Activated B cell treated with CpG ODN at 0.5 μM for 24 hours (primary cell): Measurements from ENCODE around the gene TUT1. TPM values are rescaled to one million over a fixed set of nuclear protein-coding genes. Genes with fewer than 3 reads are reported as not detected.

Source experiments
- ATAC-seq: fragments of 200-7000 bp; cut with Tn5 transposase; one replicate; pipeline ENCODE4 v1.10.0; 2021; ENCODE audit warnings: low read depth, mild to moderate bottlenecking, moderate library complexity
- CTCF ChIA-PET: fragments of 350-600 bp; sonication (Branson Sonifier 250); formaldehyde crosslinking; loops from one replicate; lab custom pipeline; 2021; ENCODE audit warnings: antibody characterized with exemption; lab: Charles Lee
- POLR2A ChIA-PET: fragments of 350-600 bp; sonication (Branson Sonifier 250); formaldehyde crosslinking; loops from one replicate; lab custom pipeline; 2021; ENCODE audit warnings: antibody characterized with exemption; lab: Charles Lee
- DNase-seq: peaks from one replicate; pipeline ENCODE4 v3.0.0; 2022
- H3K27ac Mint-ChIP-seq: one replicate; pipeline ENCODE4 v1.8.0; 2020; ENCODE audit warnings: mixed read lengths
- H3K27me3 Mint-ChIP-seq: one replicate; pipeline ENCODE4 v1.8.0; 2021; ENCODE audit warnings: mixed read lengths
- H3K36me3 Mint-ChIP-seq: one replicate; pipeline ENCODE4 v1.8.0; 2021; ENCODE audit warnings: low read depth, mixed read lengths
- H3K4me1 Mint-ChIP-seq: one replicate; pipeline ENCODE4 v1.8.0; 2021; ENCODE audit warnings: mixed read lengths
- H3K4me3 Mint-ChIP-seq: one replicate; pipeline ENCODE4 v1.8.0; 2020; ENCODE audit warnings: mild to moderate bottlenecking, mixed read lengths
- H3K9me3 Mint-ChIP-seq: one replicate; pipeline ENCODE4 v1.8.0; 2020; ENCODE audit warnings: mixed read lengths
- CTCF ChIP-seq: fragments of 200-600 bp; IDR thresholded peaks from one replicate; pipeline ENCODE4 v1.8.0; 2022; ENCODE audit warnings: antibody characterized with exemption, mild to moderate bottlenecking
- intact Hi-C: fragments of 100-400 bp; cut with micrococcal nuclease; formaldehyde crosslinking; loops from one replicate; pipeline ENCODE4 v1.15.1; 2024
- total RNA-seq: library from RNA; stranded (reverse); gene quantifications from 2 replicates; pipeline ENCODE4 v1.2.3, GENCODE V29; 2022

The TUT1 gene
- 27.8 and 30.9 TPM in 2 replicates for total RNA-seq

- H3K36me3 Mint-ChIP-seq = peaks cover 65% of the 10 kb centered on the region
- TF ChIP-seq CTCF = no peak
- peak within 1 kb of the TSS; percentile 98 for H3K27ac Mint-ChIP-seq
- DNase-seq (peak; percentile 83), ATAC-seq (peak; percentile 85)
- no peaks in the 10 kb centered on the region for H3K9me3 Mint-ChIP-seq
- H3K27me3 Mint-ChIP-seq = no peaks in the 10 kb centered on the region
- POLR2A ChIA-PET = interaction anchor here (0.5 to 4.5 kb wide), 67 partner anchors 11 to 1650 kb away, joined by 3 to 246 read pairs (median 8); partner anchors contain the start of genes AHNAK, B3GAT3, BSCL2 and C11orf98
- intact Hi-C loops = loop anchor here (1.0 to 5.0 kb wide), 15 partner anchors 8 to 290 kb away; partner anchors contain the start of genes C11orf98, CSKMT, EML3 and GANAB
- H3K4me3 Mint-ChIP-seq = peak within 1 kb of the TSS; percentile 97
- peaks cover 52% of the 10 kb centered on the region for H3K4me1 Mint-ChIP-seq
- CTCF ChIA-PET = interaction anchor here (0.6 to 3.7 kb wide), 30 partner anchors 10 to 289 kb away, joined by 3 to 23 read pairs (median 4); partner anchors contain the start of genes B3GAT3, C11orf98, CSKMT and EEF1G
Measured at GRCh38 chr11:62591448-62592145, at the start of gene TUT1. TUT1 (minus strand) TSS chr11:62591523; CDS start chr11:62591485, 38 bp downstream.

- Mint-ChIP-seq H3K4me3 (no peak overlapping the region), H3K27me3 (no peaks in the 10 kb centered on the region), H3K4me1 (peaks cover 5% of the 10 kb centered on the region), H3K27ac (no peak overlapping the region), H3K9me3 (no peaks in the 10 kb centered on the region), H3K36me3 (peaks cover 88% of the 10 kb centered on the region)
- POLR2A ChIA-PET = no interaction called here
- DNase-seq = no peak
- TF ChIP-seq CTCF = no peak
- ATAC-seq = no peak
- intact Hi-C loops = no loop called here
- CTCF ChIA-PET = no interaction called here
Measured at GRCh38 chr11:62632492-62632891, 41.2 kb upstream of the TUT1 start.

GRCh38 chr11:62627713-62628112, 36.4 kb upstream of the TUT1 start:
- TF ChIP-seq CTCF = no peak
- POLR2A ChIA-PET = interaction anchor here (1.1 kb wide), 1 partner anchor 19 kb away, joined by 3 read pairs; the partner anchor contains the start of gene GANAB
- CTCF ChIA-PET = no interaction called here
- intact Hi-C loops = loop anchor here (2.0 kb wide), 1 partner anchor 13 kb away; no protein-coding TSS in a partner anchor
- Mint-ChIP-seq H3K9me3 (no peaks in the 10 kb centered on the region), H3K4me3 (no peak overlapping the region), H3K27ac (no peak overlapping the region), H3K27me3 (no peaks in the 10 kb centered on the region), H3K36me3 (peaks cover 74% of the 10 kb centered on the region), H3K4me1 (no peaks in the 10 kb centered on the region)
- ATAC-seq (peak; percentile 42), DNase-seq (no peak)

- no peak for ATAC-seq
- Mint-ChIP-seq H3K36me3 (peaks cover 45% of the 10 kb centered on the region), H3K9me3 (no peaks in the 10 kb centered on the region), H3K27me3 (no peaks in the 10 kb centered on the region), H3K4me1 (peaks cover 19% of the 10 kb centered on the region), H3K4me3 (peak overlapping the region; percentile 90), H3K27ac (peak overlapping the region; percentile 93)
- intact Hi-C loops = loop anchor here (1.0 kb wide), 7 partner anchors 10 to 106 kb away; partner anchors contain the start of genes C11orf98, CSKMT, EML3 and GANAB
- DNase-seq = no peak
- CTCF ChIA-PET = interaction anchor here (0.6 to 2.7 kb wide), 4 partner anchors 11 to 53 kb away, joined by 3 to 16 read pairs (median 5); partner anchors contain the start of gene TUT1
- TF ChIP-seq CTCF = no peak
- POLR2A ChIA-PET = interaction anchor here (0.7 to 5.1 kb wide), 31 partner anchors 7 to 259 kb away, joined by 3 to 109 read pairs (median 5); partner anchors contain the start of genes C11orf98, CSKMT, EEF1G and EML3
Measured at GRCh38 chr11:62622476-62623089, 31.3 kb upstream of the TUT1 start.
